SK-N-MC (cell line): ENCODE measurements around the gene RFX2.
"Not testable (repeated sequence)": the region's sequence is repeated elsewhere in the genome, so short reads cannot be mapped to it uniquely, and the experiment has no call there.

Experiments used
- EZH2 ChIP-seq: fragments of 200-600 bp; sonication (generic); IDR thresholded peaks from one replicate; pipeline ENCODE4 v1.6.1; 2017; ENCODE audit warnings: antibody characterized with exemption
- FOXP2 ChIP-seq: optimal IDR thresholded peaks from 2 replicates; pipeline ENCODE3; 2011; ENCODE audit warnings: mild to moderate bottlenecking, moderate library complexity; ENCODE audit not compliant: insufficient read depth; ENCODE audit errors: extremely low read length, control extremely low read depth
- POLR2AphosphoS5 ChIP-seq: IDR thresholded peaks from 2 replicates; pipeline ENCODE4 v1.6.1; 2012; ENCODE audit warnings: mild to moderate bottlenecking, low read depth, low read length, borderline replicate concordance

- TF ChIP-seq EZH2, POLR2AphosphoS5, FOXP2: not testable (repeated sequence)
These were observed 148.7 kb downstream of the RFX2 start for GRCh38 chr19:5961641-5961968.
